ENCODE measurements around the gene PRDX2. TPM values are rescaled to one million over a fixed set of nuclear protein-coding genes. Genes with fewer than 3 reads are reported as not detected.

The PRDX2 gene
- total and polyA plus RNA-seq, 10 of the 15 experiments (the other 5 are each of a cell fraction or from before 2014, with no cell fraction given): 93.0 to 812 (median 344) TPM

DNA sequence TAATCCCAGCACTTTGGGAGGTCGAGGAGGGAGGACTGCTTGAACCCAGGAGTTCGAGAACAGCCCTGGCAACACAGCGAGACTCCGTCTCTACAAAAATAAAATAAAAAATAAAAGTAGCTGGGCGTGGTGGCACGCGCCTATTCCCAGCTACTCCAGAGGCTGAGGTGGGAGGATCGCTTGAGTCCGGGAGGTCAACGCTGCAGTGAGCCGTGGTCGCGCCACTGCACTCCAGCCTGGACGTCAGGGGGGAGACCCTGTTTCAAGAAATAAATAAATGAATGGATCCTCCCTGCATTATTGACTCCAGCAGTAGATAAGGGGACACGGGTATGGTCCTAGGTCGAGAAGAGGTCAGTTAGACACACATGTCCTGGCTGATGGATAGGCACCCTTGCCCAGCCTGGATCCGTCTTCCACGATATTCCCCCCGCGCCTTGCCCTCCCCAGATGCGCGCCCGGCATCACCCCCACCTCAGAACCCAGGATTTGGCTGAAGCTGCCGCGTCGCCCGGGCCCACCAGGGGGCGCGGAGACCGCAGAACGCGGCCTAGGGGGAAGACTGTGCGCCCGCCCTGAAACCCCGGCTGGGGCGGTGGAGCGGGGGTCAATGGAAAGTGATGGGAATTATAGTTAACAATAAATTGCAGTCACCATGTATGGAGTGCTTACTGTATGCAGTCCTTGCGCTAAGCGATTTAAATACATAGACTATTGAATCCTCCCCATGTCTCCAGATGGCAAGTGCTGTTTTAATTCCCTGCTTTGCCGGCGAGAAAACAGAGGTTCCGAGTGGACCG lies 24.2 kb downstream of the PRDX2 start (continued):
- TF ChIP-seq, protein P1, sequence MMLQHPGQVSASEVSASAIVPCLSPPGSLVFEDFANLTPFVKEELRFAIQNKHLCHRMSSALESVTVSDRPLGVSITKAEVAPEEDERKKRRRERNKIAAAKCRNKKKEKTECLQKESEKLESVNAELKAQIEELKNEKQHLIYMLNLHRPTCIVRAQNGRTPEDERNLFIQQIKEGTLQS (IDR thresholded peaks at IDR 0.05; ENCODE audit: borderline replicate concordance, extremely low read depth, low read depth, low read length): 0 out of 2 replicates have a peak, but pooled peaks have one; percentile 19
- peak in 1 of 2 experiments; percentile 61; a peak in 1 of 4 replicates for TF ChIP-seq SRF (IDR thresholded peaks at IDR 0.05; ENCODE audit: low read depth in 2 of 2, low read length in 2 of 2)
- TF ChIP-seq, protein P2, sequence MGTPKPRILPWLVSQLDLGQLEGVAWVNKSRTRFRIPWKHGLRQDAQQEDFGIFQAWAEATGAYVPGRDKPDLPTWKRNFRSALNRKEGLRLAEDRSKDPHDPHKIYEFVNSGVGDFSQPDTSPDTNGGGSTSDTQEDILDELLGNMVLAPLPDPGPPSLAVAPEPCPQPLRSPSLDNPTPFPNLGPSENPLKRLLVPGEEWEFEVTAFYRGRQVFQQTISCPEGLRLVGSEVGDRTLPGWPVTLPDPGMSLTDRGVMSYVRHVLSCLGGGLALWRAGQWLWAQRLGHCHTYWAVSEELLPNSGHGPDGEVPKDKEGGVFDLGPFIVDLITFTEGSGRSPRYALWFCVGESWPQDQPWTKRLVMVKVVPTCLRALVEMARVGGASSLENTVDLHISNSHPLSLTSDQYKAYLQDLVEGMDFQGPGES (IDR thresholded peaks at IDR 0.05): no peak
- TF ChIP-seq, protein P3, sequence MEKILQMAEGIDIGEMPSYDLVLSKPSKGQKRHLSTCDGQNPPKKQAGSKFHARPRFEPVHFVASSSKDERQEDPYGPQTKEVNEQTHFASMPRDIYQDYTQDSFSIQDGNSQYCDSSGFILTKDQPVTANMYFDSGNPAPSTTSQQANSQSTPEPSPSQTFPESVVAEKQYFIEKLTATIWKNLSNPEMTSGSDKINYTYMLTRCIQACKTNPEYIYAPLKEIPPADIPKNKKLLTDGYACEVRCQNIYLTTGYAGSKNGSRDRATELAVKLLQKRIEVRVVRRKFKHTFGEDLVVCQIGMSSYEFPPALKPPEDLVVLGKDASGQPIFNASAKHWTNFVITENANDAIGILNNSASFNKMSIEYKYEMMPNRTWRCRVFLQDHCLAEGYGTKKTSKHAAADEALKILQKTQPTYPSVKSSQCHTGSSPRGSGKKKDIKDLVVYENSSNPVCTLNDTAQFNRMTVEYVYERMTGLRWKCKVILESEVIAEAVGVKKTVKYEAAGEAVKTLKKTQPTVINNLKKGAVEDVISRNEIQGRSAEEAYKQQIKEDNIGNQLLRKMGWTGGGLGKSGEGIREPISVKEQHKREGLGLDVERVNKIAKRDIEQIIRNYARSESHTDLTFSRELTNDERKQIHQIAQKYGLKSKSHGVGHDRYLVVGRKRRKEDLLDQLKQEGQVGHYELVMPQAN (conservative IDR thresholded peaks at IDR 0.05): peak; percentile 68
- no peak for TF ChIP-seq NFYA (IDR thresholded peaks at IDR 0.05; ENCODE audit: borderline replicate concordance, low read depth, low read length)
- TF ChIP-seq RCOR1 (conservative IDR thresholded peaks at IDR 0.05; ENCODE audit: low read depth, low read length): peak; percentile 18; the same call in 1 of the 2 replicates
- TF ChIP-seq, protein P4, sequence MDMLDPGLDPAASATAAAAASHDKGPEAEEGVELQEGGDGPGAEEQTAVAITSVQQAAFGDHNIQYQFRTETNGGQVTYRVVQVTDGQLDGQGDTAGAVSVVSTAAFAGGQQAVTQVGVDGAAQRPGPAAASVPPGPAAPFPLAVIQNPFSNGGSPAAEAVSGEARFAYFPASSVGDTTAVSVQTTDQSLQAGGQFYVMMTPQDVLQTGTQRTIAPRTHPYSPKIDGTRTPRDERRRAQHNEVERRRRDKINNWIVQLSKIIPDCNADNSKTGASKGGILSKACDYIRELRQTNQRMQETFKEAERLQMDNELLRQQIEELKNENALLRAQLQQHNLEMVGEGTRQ (IDR thresholded peaks at IDR 0.05; ENCODE audit: borderline replicate concordance, low read depth, low read length): no peak
- TF ChIP-seq NR2C1 (IDR thresholded peaks at IDR 0.05): peak; percentile 53
- TF ChIP-seq MTA2 (IDR thresholded peaks at IDR 0.05; ENCODE audit: low read depth): peak; percentile 54; the same call in 1 of the 2 replicates
- no peak for TF ChIP-seq SIX5 (IDR thresholded peaks at IDR 0.05; ENCODE audit: low read depth, low read length, severe bottlenecking)
- TF ChIP-seq E2F8 (IDR thresholded peaks at IDR 0.05; ENCODE audit: low read depth, partially characterized antibody): peak; percentile 37
- TF ChIP-seq MYC (IDR thresholded peaks at IDR 0.05; ENCODE audit: insufficient read depth, insufficient read length, insufficient replicate concordance, low read length, severe bottlenecking): no peak
- TF ChIP-seq RELA (IDR thresholded peaks at IDR 0.05; ENCODE audit: borderline replicate concordance, partially characterized antibody): peak; percentile 65
- no peak for TF ChIP-seq FOXK2 (IDR thresholded peaks at IDR 0.05)
- TF ChIP-seq, protein P5, sequence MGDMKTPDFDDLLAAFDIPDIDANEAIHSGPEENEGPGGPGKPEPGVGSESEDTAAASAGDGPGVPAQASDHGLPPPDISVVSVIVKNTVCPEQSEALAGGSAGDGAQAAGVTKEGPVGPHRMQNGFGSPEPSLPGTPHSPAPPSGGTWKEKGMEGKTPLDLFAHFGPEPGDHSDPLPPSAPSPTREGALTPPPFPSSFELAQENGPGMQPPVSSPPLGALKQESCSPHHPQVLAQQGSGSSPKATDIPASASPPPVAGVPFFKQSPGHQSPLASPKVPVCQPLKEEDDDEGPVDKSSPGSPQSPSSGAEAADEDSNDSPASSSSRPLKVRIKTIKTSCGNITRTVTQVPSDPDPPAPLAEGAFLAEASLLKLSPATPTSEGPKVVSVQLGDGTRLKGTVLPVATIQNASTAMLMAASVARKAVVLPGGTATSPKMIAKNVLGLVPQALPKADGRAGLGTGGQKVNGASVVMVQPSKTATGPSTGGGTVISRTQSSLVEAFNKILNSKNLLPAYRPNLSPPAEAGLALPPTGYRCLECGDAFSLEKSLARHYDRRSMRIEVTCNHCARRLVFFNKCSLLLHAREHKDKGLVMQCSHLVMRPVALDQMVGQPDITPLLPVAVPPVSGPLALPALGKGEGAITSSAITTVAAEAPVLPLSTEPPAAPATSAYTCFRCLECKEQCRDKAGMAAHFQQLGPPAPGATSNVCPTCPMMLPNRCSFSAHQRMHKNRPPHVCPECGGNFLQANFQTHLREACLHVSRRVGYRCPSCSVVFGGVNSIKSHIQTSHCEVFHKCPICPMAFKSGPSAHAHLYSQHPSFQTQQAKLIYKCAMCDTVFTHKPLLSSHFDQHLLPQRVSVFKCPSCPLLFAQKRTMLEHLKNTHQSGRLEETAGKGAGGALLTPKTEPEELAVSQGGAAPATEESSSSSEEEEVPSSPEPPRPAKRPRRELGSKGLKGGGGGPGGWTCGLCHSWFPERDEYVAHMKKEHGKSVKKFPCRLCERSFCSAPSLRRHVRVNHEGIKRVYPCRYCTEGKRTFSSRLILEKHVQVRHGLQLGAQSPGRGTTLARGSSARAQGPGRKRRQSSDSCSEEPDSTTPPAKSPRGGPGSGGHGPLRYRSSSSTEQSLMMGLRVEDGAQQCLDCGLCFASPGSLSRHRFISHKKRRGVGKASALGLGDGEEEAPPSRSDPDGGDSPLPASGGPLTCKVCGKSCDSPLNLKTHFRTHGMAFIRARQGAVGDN (IDR thresholded peaks at IDR 0.05): 0 out of 2 replicates have a peak, but pooled peaks have one; percentile 14
- TF ChIP-seq DPF2 (IDR thresholded peaks at IDR 0.05): peak; percentile 23; the same call in 1 of the 2 replicates

Data from GM12878 (cell line).